ENCODE data around the gene SH2D1B. TPM values are rescaled to one million over a fixed set of nuclear protein-coding genes. Genes with fewer than 3 reads are reported as not detected.

SH2D1B gene
- under 1 TPM in 1 of 2 donors, not detected in 1; under 0.01 TPM for total RNA-seq

DNA sequence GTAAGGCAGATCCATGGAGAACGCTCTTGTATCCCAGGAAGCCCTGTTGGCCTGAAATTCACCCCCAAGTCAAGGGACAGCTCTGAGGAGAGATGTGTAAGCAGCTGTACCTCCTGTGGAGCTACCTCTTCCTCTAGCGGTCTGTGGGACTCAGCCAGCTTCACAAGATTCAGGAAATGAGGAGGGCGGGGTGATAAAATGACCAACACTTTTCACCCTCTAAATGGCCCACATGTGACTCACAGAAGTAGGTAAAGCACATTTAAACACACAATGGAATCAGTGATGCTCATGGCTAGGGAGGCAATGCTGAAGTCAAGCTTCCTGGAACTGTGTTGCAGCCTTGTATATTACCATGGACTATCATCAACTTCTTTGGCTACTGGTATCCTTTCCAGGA is at the start of gene SH2D1B:
SH2D1B (minus strand) TSS at position 135 of the 400 bp plus-strand sequence; CDS start at position 15, 120 bp downstream.

GRCh38 chr1:162381383-162381782 is 30.6 kb downstream of the SH2D1B start, which contains the start of gene C1orf226:
C1orf226 (plus strand) TSS chr1:162381728; CDS start chr1:162381902, 174 bp downstream.

GRCh38 chr1:162376691-162377090 is 35.2 kb downstream of the SH2D1B start, which contains the start of gene SPATA46:
SPATA46 (minus strand) TSS chr1:162376854; CDS start chr1:162376790, 64 bp downstream.

Other genes starting within 250 kb of the SH2D1B start
- not detected for gene SPATA46, start 35.3 kb downstream of the SH2D1B start, total RNA-seq
- not detected for gene C1orf226, start 30.4 kb downstream of the SH2D1B start, total RNA-seq
- gene UHMK1, start 85.7 kb upstream of the SH2D1B start, total RNA-seq: 10 to 100 TPM; 58.5 to 74.9 TPM
- 10 to 100 TPM; 20.3 to 34.0 TPM for gene UAP1, start 149.6 kb upstream of the SH2D1B start, total RNA-seq
- 10 to 100 TPM; 41.0 to 57.3 TPM for gene DDR2, start 220.3 kb upstream of the SH2D1B start, total RNA-seq